Activated naive CD8-positive, alpha-beta T cell (primary cell): ENCODE results near the gene SESN2.

Experiments used
- H3K27ac Mint-ChIP-seq: one replicate; pipeline ENCODE4 v1.8.0; 2021; ENCODE audit warnings: mixed read lengths
- H3K27me3 Mint-ChIP-seq: one replicate; pipeline ENCODE4 v1.8.0; 2021; ENCODE audit warnings: mixed read lengths
- H3K36me3 Mint-ChIP-seq: one replicate; pipeline ENCODE4 v1.8.0; 2021; ENCODE audit warnings: mixed read lengths
- H3K4me1 Mint-ChIP-seq: one replicate; pipeline ENCODE4 v1.8.0; 2021; ENCODE audit warnings: low read depth, mixed read lengths
- H3K4me3 Mint-ChIP-seq: one replicate; pipeline ENCODE4 v1.8.0; 2021; ENCODE audit warnings: mild to moderate bottlenecking, mixed read lengths
- H3K9me3 Mint-ChIP-seq: one replicate; pipeline ENCODE4 v1.8.0; 2021; ENCODE audit warnings: low read depth, mixed read lengths

The SESN2 gene

GRCh38 chr1:28291711-28292110, 32.4 kb downstream of the SESN2 start:
- Mint-ChIP-seq H3K9me3 (no peaks in the 10 kb centered on the region), H3K27me3 (no peaks in the 10 kb centered on the region), H3K4me3 (no peak overlapping the region), H3K36me3 (no peaks in the 10 kb centered on the region), H3K4me1 (no peaks in the 10 kb centered on the region), H3K27ac (no peak overlapping the region)

DNA sequence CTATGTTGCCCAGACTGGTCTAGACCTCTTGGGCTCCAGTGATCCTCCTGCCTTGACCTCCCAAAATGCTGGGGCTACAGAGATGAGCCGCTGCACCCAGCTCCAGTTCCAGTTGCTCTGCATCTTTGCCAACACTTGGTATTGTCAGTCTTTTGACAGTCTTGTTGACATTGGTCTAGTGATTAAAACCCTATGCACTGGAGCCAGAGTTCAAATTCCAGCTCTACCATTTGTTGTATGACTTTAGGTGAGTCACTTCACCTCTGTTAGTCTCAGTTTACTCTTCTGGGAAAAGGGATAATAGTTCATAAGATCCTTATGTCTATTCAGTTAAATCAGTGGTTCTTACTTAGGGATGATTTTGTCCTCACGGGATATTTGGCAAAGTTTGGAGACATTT, 36.6 kb downstream of the SESN2 start:
- H3K27me3 Mint-ChIP-seq: no peaks in the 10 kb centered on the region
- H3K36me3 Mint-ChIP-seq: no peaks in the 10 kb centered on the region

GRCh38 chr1:28296401-28297261, 37.3 kb downstream of the SESN2 start:
- Mint-ChIP-seq H3K9me3 (no peaks in the 10 kb centered on the region), H3K4me3 (no peak overlapping the region), H3K27ac (no peak overlapping the region), H3K4me1 (no peaks in the 10 kb centered on the region), H3K36me3 (no peaks in the 10 kb centered on the region), H3K27me3 (no peaks in the 10 kb centered on the region)

More for the DNA sequence above, 36.6 kb downstream of the SESN2 start:
- Mint-ChIP-seq H3K4me1 (no peaks in the 10 kb centered on the region), H3K4me3 (no peak overlapping the region), H3K9me3 (no peaks in the 10 kb centered on the region), H3K27ac (no peak overlapping the region)

GRCh38 chr1:28297826-28298225, 38.5 kb downstream of the SESN2 start:
- Mint-ChIP-seq H3K36me3 (no peaks in the 10 kb centered on the region), H3K27me3 (no peaks in the 10 kb centered on the region), H3K4me1 (no peaks in the 10 kb centered on the region), H3K27ac (no peak overlapping the region), H3K9me3 (no peaks in the 10 kb centered on the region), H3K4me3 (no peak overlapping the region)

DNA sequence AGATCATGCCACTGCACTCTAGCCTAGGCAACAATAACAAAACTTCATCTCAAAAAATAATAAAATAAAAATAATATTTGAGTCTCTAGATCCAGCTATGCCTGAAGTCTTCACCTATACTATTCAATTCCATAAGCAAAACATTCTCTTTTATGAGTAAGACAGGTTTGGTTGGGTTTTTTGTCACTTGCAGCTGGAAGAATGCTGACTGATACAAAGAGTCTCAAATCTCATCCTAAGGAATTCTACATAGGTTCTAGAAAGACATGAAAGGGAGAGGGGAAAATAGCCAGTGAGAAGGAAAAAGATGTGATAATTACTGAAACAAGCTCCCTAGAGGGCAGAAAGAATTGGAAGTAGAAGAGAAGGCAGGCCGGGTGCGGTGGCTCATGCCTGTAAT, 39.1 kb downstream of the SESN2 start:
- Mint-ChIP-seq H3K9me3 (no peaks in the 10 kb centered on the region), H3K4me3 (no peak overlapping the region), H3K27ac (no peak overlapping the region), H3K36me3 (no peaks in the 10 kb centered on the region), H3K4me1 (no peaks in the 10 kb centered on the region), H3K27me3 (no peaks in the 10 kb centered on the region)

DNA sequence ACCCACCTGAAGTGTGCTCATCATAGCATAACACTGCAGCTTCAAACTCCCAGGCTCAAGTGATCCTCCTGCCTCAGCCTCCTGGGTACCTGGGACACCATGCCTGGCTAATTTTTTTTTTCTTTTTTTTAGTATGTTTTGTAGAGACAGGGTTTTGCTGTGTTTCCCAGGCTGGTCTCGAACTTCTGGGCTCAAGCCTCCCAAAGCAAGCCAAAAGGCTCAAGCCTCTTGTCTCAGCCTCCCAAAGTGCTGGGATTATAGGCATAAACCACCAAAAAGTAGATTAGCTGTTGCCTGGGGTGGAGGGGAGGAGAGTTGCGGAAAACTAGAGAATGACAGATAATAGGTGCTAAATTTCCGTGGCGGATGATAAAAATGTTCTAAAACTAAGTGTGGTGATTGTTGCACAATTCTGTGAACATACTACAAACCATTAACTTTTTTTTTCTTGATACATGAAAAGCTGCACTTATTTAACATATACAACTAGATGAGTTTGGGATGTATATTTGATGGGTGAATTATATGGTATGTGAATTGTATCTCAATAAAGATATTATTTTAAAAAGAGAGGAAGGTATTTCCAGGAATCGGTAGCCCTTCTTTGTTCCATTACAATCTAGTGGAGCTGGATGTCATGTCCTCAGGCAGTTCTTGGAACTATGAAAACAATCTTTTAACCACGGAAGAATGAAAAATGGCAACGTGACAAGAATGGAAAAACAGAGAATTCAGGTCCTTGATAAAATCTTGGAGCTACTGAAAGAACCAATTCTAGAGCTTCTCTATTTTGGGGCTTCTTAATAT, 42.3 kb downstream of the SESN2 start:
- H3K36me3 Mint-ChIP-seq: no peaks in the 10 kb centered on the region
- H3K9me3 Mint-ChIP-seq: no peaks in the 10 kb centered on the region
- H3K27ac Mint-ChIP-seq: no peak overlapping the region
- no peaks in the 10 kb centered on the region for H3K27me3 Mint-ChIP-seq
- H3K4me3 Mint-ChIP-seq: no peak overlapping the region
- no peaks in the 10 kb centered on the region for H3K4me1 Mint-ChIP-seq

DNA sequence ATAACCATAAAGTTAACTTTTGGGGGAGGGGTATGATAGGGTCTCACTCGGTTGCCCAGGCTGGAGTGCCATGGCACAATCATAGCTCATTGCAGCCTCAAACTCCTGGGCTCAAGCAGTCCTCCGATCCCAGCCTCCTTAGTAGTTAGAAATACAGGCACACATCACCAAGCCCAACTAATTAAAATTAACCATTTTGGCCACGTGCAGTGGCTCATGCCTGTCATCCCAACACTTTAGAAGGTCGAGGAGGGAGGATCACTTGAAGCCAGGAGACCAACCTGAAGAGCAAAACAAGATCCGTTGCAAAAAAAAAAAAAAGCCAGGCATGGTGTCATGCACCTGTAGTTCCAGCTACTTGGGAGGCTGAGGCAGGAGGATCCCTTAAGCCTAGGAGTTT, 42.9 kb downstream of the SESN2 start:
- no peaks in the 10 kb centered on the region for H3K36me3 Mint-ChIP-seq
- no peak overlapping the region for H3K27ac Mint-ChIP-seq
- H3K4me1 Mint-ChIP-seq: no peaks in the 10 kb centered on the region
- no peaks in the 10 kb centered on the region for H3K27me3 Mint-ChIP-seq
- no peaks in the 10 kb centered on the region for H3K9me3 Mint-ChIP-seq
- no peak overlapping the region for H3K4me3 Mint-ChIP-seq

- Mint-ChIP-seq H3K27me3 (peaks cover 1% of the 10 kb centered on the region), H3K36me3 (no peaks in the 10 kb centered on the region), H3K9me3 (no peaks in the 10 kb centered on the region), H3K4me3 (no peak overlapping the region), H3K4me1 (no peaks in the 10 kb centered on the region), H3K27ac (no peak overlapping the region)
These were observed 47.1 kb downstream of the SESN2 start for GRCh38 chr1:28306301-28306949.

DNA sequence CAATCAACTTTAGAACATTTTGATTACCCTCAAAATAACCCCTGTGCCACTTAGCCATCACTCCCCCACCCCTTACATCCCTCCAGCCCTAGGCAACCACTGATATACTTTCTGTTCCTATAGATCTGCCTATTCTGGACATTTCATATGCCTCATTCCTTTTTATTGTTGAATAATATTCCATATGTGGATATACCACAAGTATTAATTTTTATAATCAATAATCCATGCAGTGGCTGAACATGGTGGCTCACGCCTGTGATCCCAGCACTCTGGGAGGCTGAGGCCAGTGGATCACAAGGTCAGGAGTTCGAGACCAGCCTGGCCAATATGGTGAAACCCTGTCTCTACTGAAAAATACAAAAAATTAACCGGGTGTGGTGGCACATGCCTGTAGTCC, 49.4 kb downstream of the SESN2 start:
- H3K9me3 Mint-ChIP-seq: no peaks in the 10 kb centered on the region
- H3K4me1 Mint-ChIP-seq: no peaks in the 10 kb centered on the region
- H3K27ac Mint-ChIP-seq: no peak overlapping the region
- no peaks in the 10 kb centered on the region for H3K36me3 Mint-ChIP-seq
- H3K27me3 Mint-ChIP-seq: peaks cover 1% of the 10 kb centered on the region
- H3K4me3 Mint-ChIP-seq: no peak overlapping the region

- Mint-ChIP-seq H3K27ac (no peak overlapping the region), H3K9me3 (no peaks in the 10 kb centered on the region), H3K4me1 (no peaks in the 10 kb centered on the region), H3K27me3 (peaks cover 1% of the 10 kb centered on the region), H3K4me3 (no peak overlapping the region), H3K36me3 (no peaks in the 10 kb centered on the region)
These were observed 50.4 kb downstream of the SESN2 start for GRCh38 chr1:28309702-28310101.

DNA sequence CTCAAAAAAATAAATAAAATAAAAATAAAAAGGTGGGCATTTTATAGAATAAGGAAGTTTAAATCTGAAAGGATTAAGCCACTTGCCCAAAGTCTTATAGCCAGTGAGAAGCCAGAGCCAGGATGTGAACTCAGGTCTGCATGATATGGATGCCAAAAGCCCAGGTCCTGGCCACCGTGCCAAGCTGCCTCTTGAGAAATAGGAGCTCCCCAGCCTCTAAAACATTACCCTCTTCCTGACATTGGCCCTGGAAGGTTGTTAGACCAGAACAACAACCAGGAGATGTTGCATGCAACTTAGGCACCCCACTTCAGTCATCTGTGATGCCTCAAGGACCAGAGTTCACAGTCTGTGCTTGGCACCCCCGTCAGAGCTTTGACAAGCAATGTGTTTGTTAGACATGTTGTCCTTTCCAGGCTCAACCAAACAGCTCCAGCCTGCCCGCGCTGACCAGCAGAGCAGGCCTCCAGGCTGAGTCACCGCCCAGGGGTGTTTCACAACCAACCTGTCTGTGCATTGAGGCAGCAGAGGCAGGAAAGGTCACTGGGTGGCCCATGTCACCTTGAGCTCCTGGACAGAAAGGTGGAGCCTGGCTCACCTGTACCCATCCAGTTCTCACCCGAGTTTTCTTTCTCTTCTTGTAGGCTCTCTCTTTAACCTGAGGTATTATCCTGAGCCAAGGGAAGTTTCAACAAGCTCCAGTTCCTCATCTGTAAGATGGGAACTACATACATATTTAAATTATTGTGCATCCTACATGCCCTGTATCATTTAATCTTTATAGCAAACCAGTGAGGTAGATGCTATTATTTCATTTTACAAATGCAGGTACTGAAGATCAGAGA, 54.6 kb downstream of the SESN2 start:
- H3K4me1 Mint-ChIP-seq: no peaks in the 10 kb centered on the region
- H3K36me3 Mint-ChIP-seq: no peaks in the 10 kb centered on the region
- H3K27ac Mint-ChIP-seq: no peak overlapping the region
- H3K9me3 Mint-ChIP-seq: no peaks in the 10 kb centered on the region
- peaks cover 1% of the 10 kb centered on the region for H3K27me3 Mint-ChIP-seq
- no peak overlapping the region for H3K4me3 Mint-ChIP-seq

- Mint-ChIP-seq H3K36me3 (no peaks in the 10 kb centered on the region), H3K27me3 (peaks cover 1% of the 10 kb centered on the region), H3K27ac (no peak overlapping the region), H3K9me3 (no peaks in the 10 kb centered on the region), H3K4me3 (no peak overlapping the region), H3K4me1 (no peaks in the 10 kb centered on the region)
These were observed 55.2 kb downstream of the SESN2 start for GRCh38 chr1:28314547-28314941.

- no peak overlapping the region for H3K27ac Mint-ChIP-seq
- H3K4me1 Mint-ChIP-seq: no peaks in the 10 kb centered on the region
- H3K27me3 Mint-ChIP-seq: peaks cover 3% of the 10 kb centered on the region
- no peaks in the 10 kb centered on the region for H3K36me3 Mint-ChIP-seq
- H3K9me3 Mint-ChIP-seq: no peaks in the 10 kb centered on the region
- no peak overlapping the region for H3K4me3 Mint-ChIP-seq
These were observed 57.7 kb downstream of the SESN2 start for GRCh38 chr1:28317014-28317413.

DNA sequence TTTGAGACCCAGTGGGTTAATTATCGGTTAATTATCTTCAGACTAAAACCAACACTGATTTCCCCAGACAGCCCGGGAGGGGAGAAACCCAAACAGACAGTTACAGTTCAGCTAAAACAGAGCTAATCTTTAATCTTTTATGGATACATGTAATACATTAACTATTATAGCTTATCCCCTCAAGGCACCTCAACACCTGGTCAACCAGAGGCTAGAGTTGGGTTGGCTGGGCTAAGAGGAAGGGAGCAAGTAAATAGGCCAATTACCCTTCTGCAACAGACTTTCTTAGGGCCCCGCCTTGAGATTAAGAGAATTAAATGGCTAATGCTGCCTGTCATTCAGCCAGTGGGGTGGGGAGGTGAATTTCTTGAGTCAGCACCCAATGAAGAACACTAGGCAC, 62.9 kb downstream of the SESN2 start:
- Mint-ChIP-seq H3K9me3 (no peaks in the 10 kb centered on the region), H3K27ac (no peak overlapping the region), H3K4me1 (no peaks in the 10 kb centered on the region), H3K27me3 (peaks cover 3% of the 10 kb centered on the region), H3K4me3 (no peak overlapping the region), H3K36me3 (no peaks in the 10 kb centered on the region)
